ENCODE data around the gene ARNT2.

The ARNT2 gene

DNA sequence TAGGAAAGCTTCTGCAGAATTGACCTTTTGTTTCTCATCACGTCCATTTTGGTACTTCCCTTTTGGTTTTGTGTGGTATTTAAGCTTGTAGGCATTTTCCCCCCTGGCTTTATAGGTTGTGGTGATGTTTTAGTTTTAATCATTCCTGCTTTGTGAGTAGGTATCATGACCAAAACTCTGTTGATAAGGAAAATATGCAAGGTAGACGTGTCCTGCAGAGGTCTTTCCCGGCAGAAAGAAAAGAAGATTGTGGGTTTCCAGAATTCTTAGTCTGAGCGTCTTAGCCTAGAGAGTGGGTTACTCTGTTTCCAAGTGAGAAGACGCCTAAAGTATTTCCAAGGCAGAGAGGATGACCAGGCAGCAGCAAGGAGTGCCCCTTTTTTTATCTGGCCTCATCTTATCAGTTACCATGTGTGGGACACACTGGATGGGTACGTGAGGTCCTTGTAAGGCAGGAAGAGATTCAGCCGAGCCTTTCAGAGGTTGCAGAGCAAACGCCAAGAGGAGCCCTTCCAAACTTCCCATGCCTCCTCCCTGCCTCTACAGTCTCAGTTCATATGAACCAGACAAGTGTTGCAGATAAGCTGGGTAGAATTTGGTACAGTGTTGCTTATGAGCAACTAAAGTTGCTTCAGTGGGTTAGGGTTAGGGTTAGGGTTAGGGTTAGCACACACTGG, 58.8 kb downstream of the ARNT2 start:
- Mint-ChIP-seq H3K4me1 (no peaks in the 10 kb centered on the region), H3K36me3 (no peaks in the 10 kb centered on the region), H3K27ac (no peak overlapping the region), H3K9me3 (no peaks in the 10 kb centered on the region), H3K4me3 (no peak overlapping the region), H3K27me3 (peaks cover 16% of the 10 kb centered on the region)
- ATAC-seq: no peak

DNA sequence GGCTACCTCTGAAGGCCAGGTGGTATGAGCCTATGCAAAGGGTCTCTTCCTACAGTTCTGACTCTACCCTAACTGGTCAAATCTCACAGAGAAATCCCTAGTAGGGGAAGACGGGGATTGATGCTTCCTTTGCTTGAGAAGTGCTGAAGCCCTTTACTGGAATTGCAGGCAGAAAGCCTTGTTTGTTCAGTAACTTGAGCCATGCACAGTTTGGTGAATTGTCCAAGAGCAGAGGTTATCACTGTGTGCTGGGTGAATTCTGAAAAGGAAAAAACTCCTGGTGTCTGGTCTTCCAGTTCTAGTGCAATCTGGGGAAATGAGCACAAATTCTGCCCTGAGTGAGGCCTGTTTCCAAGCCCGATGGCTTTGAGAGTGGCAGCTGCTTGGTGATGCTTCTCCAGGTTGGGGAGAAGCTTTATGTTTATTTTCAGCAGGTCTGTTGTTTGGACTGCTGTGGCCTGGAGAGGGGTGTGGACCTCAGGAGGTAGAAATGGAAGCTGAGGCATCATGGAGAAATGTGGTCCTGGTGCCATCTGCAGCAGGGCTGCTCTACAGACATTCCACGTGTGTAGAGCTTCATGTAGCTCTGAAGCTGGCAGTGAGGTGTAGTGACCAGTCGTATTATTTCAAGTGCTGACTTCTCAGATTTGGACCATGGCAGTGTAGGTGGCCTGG, 60.9 kb downstream of the ARNT2 start:
- Mint-ChIP-seq H3K27ac (no peak overlapping the region), H3K27me3 (peaks cover 29% of the 10 kb centered on the region), H3K9me3 (no peaks in the 10 kb centered on the region), H3K4me1 (no peaks in the 10 kb centered on the region), H3K36me3 (no peaks in the 10 kb centered on the region), H3K4me3 (no peak overlapping the region)
- ATAC-seq: no peak

DNA sequence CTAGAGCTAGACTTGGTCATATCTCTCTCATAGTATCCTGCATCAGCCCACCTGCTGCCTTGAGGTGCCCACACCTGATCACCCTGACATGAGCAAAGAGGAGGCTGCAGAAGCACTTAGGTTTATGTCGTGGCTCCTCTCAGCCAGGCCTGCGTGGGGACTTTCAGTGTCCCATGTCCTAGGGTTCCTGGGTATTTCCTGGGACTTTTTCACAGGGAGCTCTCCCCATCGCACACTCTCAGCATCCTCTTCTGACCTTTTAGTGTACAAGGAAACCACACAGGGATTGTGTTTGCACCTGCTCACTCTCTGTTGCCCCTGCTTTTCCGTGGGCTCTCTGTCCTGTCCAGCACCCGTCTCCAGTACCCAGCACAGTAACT, 61.4 kb downstream of the ARNT2 start:
- Mint-ChIP-seq H3K4me1 (no peaks in the 10 kb centered on the region), H3K9me3 (no peaks in the 10 kb centered on the region), H3K36me3 (no peaks in the 10 kb centered on the region), H3K27me3 (peaks cover 34% of the 10 kb centered on the region), H3K4me3 (no peak overlapping the region), H3K27ac (no peak overlapping the region)
- ATAC-seq: no peak

GRCh38 chr15:80466543-80466942, 62.4 kb downstream of the ARNT2 start:
- no peak overlapping the region for H3K4me3 Mint-ChIP-seq

GRCh38 chr15:80467311-80467714, 63.1 kb downstream of the ARNT2 start:
- ATAC-seq: no peak
- H3K4me3 Mint-ChIP-seq: no peak overlapping the region
- no peaks in the 10 kb centered on the region for H3K36me3 Mint-ChIP-seq
- no peaks in the 10 kb centered on the region for H3K4me1 Mint-ChIP-seq
- peaks cover 43% of the 10 kb centered on the region for H3K27me3 Mint-ChIP-seq
- H3K9me3 Mint-ChIP-seq: peaks cover 3% of the 10 kb centered on the region
- no peak overlapping the region for H3K27ac Mint-ChIP-seq

More at GRCh38 chr15:80466543-80466942, 62.4 kb downstream of the ARNT2 start:
- H3K4me1 Mint-ChIP-seq: no peaks in the 10 kb centered on the region
- peaks cover 43% of the 10 kb centered on the region for H3K27me3 Mint-ChIP-seq
- no peak for ATAC-seq
- H3K36me3 Mint-ChIP-seq: no peaks in the 10 kb centered on the region
- peaks cover 3% of the 10 kb centered on the region for H3K9me3 Mint-ChIP-seq
- no peak overlapping the region for H3K27ac Mint-ChIP-seq

GRCh38 chr15:80468796-80469195, 64.6 kb downstream of the ARNT2 start:
- Mint-ChIP-seq H3K9me3 (peaks cover 3% of the 10 kb centered on the region), H3K4me1 (no peaks in the 10 kb centered on the region), H3K4me3 (no peak overlapping the region), H3K27me3 (peaks cover 57% of the 10 kb centered on the region), H3K27ac (no peak overlapping the region), H3K36me3 (no peaks in the 10 kb centered on the region)
- ATAC-seq: no peak

DNA sequence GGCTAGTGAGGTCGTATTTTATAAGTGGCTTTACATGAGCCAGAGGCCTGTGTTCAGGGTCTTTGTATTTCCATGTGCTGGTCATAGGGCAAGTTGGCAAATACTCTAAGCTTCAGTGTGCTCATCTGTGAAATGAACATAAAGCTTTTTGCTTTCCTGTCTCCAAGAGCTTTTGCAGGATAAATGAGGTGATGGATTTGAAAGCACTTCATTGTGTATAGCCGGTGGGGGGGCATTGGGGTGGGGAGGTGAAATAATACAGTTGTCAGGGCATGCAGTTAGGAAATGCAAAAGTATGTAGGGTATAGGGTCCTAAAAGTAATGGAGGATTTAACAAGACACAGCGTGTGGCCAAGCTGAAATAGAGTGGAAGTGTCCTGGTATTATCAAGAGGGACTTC, 67.7 kb downstream of the ARNT2 start:
- ATAC-seq: no peak
- H3K9me3 Mint-ChIP-seq: peaks cover 7% of the 10 kb centered on the region
- no peaks in the 10 kb centered on the region for H3K36me3 Mint-ChIP-seq
- no peaks in the 10 kb centered on the region for H3K4me1 Mint-ChIP-seq
- H3K27ac Mint-ChIP-seq: no peak overlapping the region
- H3K4me3 Mint-ChIP-seq: no peak overlapping the region
- H3K27me3 Mint-ChIP-seq: peaks cover 56% of the 10 kb centered on the region

GRCh38 chr15:80473286-80474223, 69.4 kb downstream of the ARNT2 start:
- Mint-ChIP-seq H3K36me3 (no peaks in the 10 kb centered on the region), H3K9me3 (peaks cover 11% of the 10 kb centered on the region), H3K4me1 (no peaks in the 10 kb centered on the region), H3K27ac (no peak overlapping the region), H3K4me3 (no peak overlapping the region), H3K27me3 (peaks cover 39% of the 10 kb centered on the region)
- no peak for ATAC-seq

DNA sequence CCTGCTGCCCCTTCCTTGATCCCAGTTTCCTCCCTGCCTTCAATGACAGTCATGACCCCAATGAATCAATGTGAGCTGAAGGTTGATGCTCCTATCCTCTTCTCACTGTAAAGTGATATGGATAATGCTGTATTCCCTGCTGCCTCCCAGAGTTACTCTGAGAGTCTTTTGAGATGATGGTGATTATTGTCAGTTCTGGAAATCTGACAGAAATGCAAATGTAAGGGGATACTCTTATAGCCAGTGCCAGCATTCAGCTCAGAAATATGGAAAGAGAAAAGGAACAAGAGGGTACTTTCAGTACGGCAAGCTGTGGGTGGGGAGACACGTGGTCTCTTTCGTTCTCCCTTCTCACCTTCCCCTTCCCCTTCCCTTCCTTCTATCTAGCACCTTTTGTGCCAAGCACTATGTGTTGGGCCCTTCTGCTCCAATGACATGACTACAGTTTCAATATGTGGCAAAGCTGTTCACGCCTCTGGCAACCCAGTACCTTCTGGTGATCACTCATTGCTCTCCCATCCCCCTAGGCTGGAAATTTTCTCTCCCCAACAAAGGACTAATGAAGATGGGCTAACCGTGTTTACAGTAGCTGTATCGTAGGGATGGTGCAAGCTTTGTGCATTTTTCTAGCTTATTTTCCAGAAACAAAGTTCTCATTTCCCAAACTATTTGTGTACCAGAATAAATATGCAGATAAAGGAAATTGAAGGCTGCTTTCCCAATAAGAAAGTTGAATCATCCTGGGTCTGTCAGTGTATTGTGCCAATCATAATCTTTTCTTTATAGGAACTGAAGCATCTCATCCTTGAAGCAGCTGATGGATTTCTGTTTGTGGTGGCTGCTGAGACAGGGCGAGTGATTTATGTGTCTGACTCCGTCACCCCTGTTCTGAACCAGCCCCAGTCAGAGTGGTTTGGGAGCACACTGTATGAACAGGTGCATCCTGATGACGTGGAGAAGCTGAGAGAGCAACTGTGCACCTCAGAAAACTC, 70.3 kb downstream of the ARNT2 start:
- peaks cover 11% of the 10 kb centered on the region for H3K9me3 Mint-ChIP-seq
- H3K4me3 Mint-ChIP-seq: no peak overlapping the region
- H3K27me3 Mint-ChIP-seq: peaks cover 37% of the 10 kb centered on the region
- no peaks in the 10 kb centered on the region for H3K36me3 Mint-ChIP-seq
- no peak overlapping the region for H3K27ac Mint-ChIP-seq
- no peaks in the 10 kb centered on the region for H3K4me1 Mint-ChIP-seq
- no peak for ATAC-seq

DNA sequence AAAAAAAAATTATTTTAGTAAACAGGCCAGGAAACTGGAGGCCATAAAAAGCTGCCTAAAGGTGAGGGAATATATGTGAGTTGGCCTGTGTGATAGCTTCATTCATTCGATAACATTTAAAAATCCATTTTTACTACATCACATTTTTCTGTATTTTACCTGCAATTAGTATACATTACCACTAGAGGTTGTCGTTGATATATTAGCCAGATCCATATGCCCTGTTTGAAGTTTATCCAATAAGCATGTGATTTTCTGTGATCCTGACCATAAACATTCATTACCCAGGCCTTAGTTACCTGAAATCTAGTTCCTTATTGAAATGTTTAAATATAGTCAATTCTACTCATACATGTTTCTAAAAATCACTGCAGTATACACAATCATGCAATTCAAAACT, 71.4 kb downstream of the ARNT2 start:
- Mint-ChIP-seq H3K27me3 (peaks cover 35% of the 10 kb centered on the region), H3K9me3 (peaks cover 11% of the 10 kb centered on the region), H3K36me3 (no peaks in the 10 kb centered on the region), H3K4me3 (no peak overlapping the region), H3K27ac (no peak overlapping the region), H3K4me1 (no peaks in the 10 kb centered on the region)
- no peak for ATAC-seq

DNA sequence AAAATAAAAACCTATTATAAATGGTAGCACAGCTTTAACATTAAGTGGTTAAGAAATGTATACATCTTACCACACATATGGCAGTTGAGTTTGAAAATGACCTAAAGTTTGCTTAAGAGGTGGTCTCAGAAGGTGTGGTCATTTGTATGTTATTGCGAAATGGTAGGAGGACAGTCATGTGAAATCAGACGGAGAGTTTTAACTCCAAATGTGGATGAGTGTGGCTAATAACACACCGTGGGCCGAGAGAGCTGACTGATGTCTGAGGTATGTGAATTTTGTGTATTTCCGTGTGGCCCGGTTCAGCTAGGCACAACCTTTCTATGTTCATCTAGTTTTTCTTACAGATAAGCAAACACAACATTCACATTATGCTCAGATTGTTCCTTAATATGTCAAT, 71.9 kb downstream of the ARNT2 start:
- Mint-ChIP-seq H3K27me3 (peaks cover 35% of the 10 kb centered on the region), H3K9me3 (peaks cover 9% of the 10 kb centered on the region), H3K27ac (no peak overlapping the region), H3K36me3 (no peaks in the 10 kb centered on the region), H3K4me1 (no peaks in the 10 kb centered on the region), H3K4me3 (no peak overlapping the region)
- ATAC-seq: no peak

GRCh38 chr15:80478075-80478474, 73.9 kb downstream of the ARNT2 start:
- no peak overlapping the region for H3K4me3 Mint-ChIP-seq
- no peaks in the 10 kb centered on the region for H3K36me3 Mint-ChIP-seq
- peaks cover 8% of the 10 kb centered on the region for H3K9me3 Mint-ChIP-seq
- no peaks in the 10 kb centered on the region for H3K4me1 Mint-ChIP-seq
- H3K27me3 Mint-ChIP-seq: peaks cover 27% of the 10 kb centered on the region
- no peak for ATAC-seq
- H3K27ac Mint-ChIP-seq: no peak overlapping the region

DNA sequence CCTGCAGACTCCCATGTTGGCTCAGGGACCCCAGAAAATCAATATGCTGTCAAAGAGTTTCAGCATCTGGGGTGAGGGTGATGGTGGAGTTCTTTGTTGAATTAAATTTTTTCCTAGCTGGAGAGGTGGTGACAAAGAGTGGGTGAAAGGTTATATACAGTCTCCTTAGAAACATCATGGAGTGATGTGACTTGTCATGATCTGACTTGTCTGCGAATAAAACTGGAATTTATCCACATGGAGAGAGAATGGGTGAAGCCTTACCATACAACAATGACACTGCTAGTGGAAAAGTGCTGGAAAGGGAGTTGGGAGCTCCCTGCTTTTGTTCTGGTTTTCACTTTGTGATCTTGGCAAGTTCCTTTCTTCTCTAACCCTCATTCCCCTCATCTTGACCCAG, 75.0 kb downstream of the ARNT2 start:
- peaks cover 8% of the 10 kb centered on the region for H3K9me3 Mint-ChIP-seq
- no peak for ATAC-seq
- peaks cover 16% of the 10 kb centered on the region for H3K27me3 Mint-ChIP-seq
- no peaks in the 10 kb centered on the region for H3K36me3 Mint-ChIP-seq
- no peak overlapping the region for H3K27ac Mint-ChIP-seq
- H3K4me1 Mint-ChIP-seq: no peaks in the 10 kb centered on the region
- H3K4me3 Mint-ChIP-seq: no peak overlapping the region

DNA sequence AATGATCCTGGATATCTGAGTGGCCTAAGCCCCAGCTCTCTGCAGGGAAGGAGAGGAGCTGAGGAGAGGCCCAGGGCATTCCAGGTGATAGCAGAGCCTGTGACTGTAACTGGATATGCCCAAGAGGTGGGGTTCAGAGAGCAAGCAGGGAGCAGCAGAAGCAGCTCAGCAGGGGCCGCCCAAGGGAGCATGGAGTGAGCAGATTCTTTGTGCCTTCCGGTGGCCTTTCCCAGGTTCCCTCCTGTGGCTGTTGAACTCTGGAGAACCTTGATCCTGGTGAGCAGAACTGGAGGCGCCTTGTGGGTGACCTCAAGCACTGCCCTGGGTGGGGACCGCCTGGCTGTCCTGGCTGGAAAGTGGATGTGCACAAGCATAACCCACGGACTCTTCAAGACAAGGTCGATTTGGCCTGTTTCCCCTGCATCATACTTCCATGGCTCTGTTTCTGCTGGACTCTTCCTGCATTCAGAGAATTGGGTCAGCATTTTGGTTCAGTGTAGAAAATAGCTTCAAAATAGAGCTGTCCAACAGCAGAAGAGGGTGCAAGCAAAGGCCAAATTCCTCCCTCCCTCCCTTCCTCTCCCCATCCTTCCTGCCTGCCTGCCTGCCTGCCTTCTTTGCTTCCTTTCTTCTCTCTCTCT, 76.1 kb downstream of the ARNT2 start:
- H3K27me3 Mint-ChIP-seq: peaks cover 16% of the 10 kb centered on the region
- no peaks in the 10 kb centered on the region for H3K4me1 Mint-ChIP-seq
- H3K27ac Mint-ChIP-seq: no peak overlapping the region
- H3K36me3 Mint-ChIP-seq: no peaks in the 10 kb centered on the region
- peaks cover 8% of the 10 kb centered on the region for H3K9me3 Mint-ChIP-seq
- peak; percentile 9 for ATAC-seq
- no peak overlapping the region for H3K4me3 Mint-ChIP-seq
